ENCODE results near the gene SESTD1. TPM values are rescaled to one million over a fixed set of nuclear protein-coding genes. Genes with fewer than 3 reads are reported as not detected.

SESTD1 gene
- total and polyA plus RNA-seq, 2 of the 13 experiments (the other 11 are each of a cell fraction or from before 2014, with no cell fraction given), result 74.4 to 101 TPM

GRCh38 chr2:179268277-179268925 is 3.8 kb upstream of the SESTD1 start (continued):
- TF ChIP-seq KLF13 (CRISPR knock-in tag; IDR thresholded peaks at IDR 0.05) (no peak), UBTF (CRISPR knock-in tag; IDR thresholded peaks at IDR 0.05) (0 out of 2 replicates have a peak, but pooled peaks have one; percentile 22), TMF1 (CRISPR knock-in tag; IDR thresholded peaks at IDR 0.05; ENCODE audit: low read depth) (no peak)

DNA sequence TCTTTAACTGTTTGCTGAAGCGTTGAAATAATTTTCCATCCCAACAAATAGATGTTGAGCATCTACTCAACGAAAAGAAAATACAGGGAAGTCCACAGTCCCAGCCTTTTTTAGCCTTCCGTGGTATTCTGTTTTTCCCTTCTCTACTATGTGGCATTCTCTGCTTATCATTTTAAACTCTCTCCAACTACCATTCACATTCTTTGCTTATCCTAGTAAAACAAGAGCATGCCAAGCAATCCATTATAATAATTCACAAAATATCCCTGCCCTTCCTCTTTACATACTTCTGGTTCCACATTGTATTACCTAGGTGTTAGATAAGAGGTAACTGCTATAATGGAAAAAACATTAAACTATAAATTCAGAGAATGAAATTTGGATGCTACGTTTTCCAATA is 1.6 kb upstream of the SESTD1 start:
- Histone ChIP-seq H3K27me3 (ENCODE audit: control insufficient read depth in 1 of 2, insufficient read depth in 2 of 2, low read length in 2 of 2) (no peaks in the 10 kb centered on the region; a peak in 1 of 5 replicates), H3K27ac (ENCODE audit: extremely low read length, insufficient read depth, low read length) (no peak overlapping the region), H4K20me1 (ENCODE audit: insufficient read depth, low read length) (peaks cover 26% of the 10 kb centered on the region), H3K9me3 (ENCODE audit: low read length) (no peaks in the 10 kb centered on the region), H3K79me2 (ENCODE audit: insufficient read depth, low read length) (peaks cover 30% of the 10 kb centered on the region), H3K4me3 (replicated peaks in 1 of 3; ENCODE audit: insufficient read depth in 1 of 3, low read depth in 2 of 3, low read length in 3 of 3) (no peak overlapping the region), H2AFZ (ENCODE audit: low read length) (no peak overlapping the region), H3K9ac (ENCODE audit: insufficient read depth, low read depth, low read length) (no peak overlapping the region), H3K4me2 (ENCODE audit: low read depth, low read length) (no peak overlapping the region), H3K36me3 (replicated peaks in 1 of 2; ENCODE audit: control insufficient read depth in 1 of 2, insufficient read depth in 2 of 2, low read length in 2 of 2) (no peaks in the 10 kb centered on the region), H3K4me1 (ENCODE audit: insufficient read depth, low read length) (peaks cover 61% of the 10 kb centered on the region)
- FAIRE-seq (no peak), DNase-seq (ENCODE audit: low spot score) (no peak), ATAC-seq (no peak)
- no TSS peak for BruUV-seq (replicated peaks)
- in situ Hi-C loops (cut with HindIII; ENCODE audit: extremely low pct_ligation_motif_present, low pct_unique_long_range_greater_than_20kb), result no loop called here
- intact Hi-C loops (cut with micrococcal nuclease; ENCODE audit: unreplicated experiment), result no loop called here
- CTCF ChIA-PET (ENCODE audit: low intra/inter-chr PET ratio, low total read pairs), result no interaction called here
- POLR2A ChIA-PET, result interaction anchor here (0.6 kb wide), 1 partner anchor 13 kb away, joined by 3 read pairs; no protein-coding TSS in a partner anchor
- WGBS (ENCODE audit: low lambda C conversion rate), result 88% methylated on average over 4 of the region's 4 CpGs
- no peak for TF ChIP-seq KAT7 (CRISPR knock-in tag; IDR thresholded peaks at IDR 0.05; ENCODE audit: borderline replicate concordance)
- TF ChIP-seq, protein P1, sequence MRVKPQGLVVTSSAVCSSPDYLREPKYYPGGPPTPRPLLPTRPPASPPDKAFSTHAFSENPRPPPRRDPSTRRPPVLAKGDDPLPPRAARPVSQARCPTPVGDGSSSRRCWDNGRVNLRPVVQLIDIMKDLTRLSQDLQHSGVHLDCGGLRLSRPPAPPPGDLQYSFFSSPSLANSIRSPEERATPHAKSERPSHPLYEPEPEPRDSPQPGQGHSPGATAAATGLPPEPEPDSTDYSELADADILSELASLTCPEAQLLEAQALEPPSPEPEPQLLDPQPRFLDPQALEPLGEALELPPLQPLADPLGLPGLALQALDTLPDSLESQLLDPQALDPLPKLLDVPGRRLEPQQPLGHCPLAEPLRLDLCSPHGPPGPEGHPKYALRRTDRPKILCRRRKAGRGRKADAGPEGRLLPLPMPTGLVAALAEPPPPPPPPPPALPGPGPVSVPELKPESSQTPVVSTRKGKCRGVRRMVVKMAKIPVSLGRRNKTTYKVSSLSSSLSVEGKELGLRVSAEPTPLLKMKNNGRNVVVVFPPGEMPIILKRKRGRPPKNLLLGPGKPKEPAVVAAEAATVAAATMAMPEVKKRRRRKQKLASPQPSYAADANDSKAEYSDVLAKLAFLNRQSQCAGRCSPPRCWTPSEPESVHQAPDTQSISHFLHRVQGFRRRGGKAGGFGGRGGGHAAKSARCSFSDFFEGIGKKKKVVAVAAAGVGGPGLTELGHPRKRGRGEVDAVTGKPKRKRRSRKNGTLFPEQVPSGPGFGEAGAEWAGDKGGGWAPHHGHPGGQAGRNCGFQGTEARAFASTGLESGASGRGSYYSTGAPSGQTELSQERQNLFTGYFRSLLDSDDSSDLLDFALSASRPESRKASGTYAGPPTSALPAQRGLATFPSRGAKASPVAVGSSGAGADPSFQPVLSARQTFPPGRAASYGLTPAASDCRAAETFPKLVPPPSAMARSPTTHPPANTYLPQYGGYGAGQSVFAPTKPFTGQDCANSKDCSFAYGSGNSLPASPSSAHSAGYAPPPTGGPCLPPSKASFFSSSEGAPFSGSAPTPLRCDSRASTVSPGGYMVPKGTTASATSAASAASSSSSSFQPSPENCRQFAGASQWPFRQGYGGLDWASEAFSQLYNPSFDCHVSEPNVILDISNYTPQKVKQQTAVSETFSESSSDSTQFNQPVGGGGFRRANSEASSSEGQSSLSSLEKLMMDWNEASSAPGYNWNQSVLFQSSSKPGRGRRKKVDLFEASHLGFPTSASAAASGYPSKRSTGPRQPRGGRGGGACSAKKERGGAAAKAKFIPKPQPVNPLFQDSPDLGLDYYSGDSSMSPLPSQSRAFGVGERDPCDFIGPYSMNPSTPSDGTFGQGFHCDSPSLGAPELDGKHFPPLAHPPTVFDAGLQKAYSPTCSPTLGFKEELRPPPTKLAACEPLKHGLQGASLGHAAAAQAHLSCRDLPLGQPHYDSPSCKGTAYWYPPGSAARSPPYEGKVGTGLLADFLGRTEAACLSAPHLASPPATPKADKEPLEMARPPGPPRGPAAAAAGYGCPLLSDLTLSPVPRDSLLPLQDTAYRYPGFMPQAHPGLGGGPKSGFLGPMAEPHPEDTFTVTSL (CRISPR knock-in tag; IDR thresholded peaks at IDR 0.05; ENCODE audit: borderline replicate concordance), result no peak
- TF ChIP-seq BCL6 (CRISPR knock-in tag; IDR thresholded peaks at IDR 0.05), result no peak
- TF ChIP-seq RAD21 (CRISPR knock-in tag; IDR thresholded peaks at IDR 0.05), result no peak
- no peak for TF ChIP-seq RFXAP (CRISPR knock-in tag; IDR thresholded peaks at IDR 0.05; ENCODE audit: borderline replicate concordance)
- TF ChIP-seq ZNF484 (CRISPR knock-in tag; IDR thresholded peaks at IDR 0.05; ENCODE audit: borderline replicate concordance, low read depth), result no peak
- no peak for TF ChIP-seq E2F1 (CRISPR knock-in tag; IDR thresholded peaks at IDR 0.05)

Measured in HepG2 (cell line).